Body of pancreas (tissue), 4 donors: ENCODE measurements around the gene CDKL5. TPM values are rescaled to one million over a fixed set of nuclear protein-coding genes. Genes with fewer than 3 reads are reported as not detected.

ENCODE experiments used
- ATAC-seq: fragments of 150-250 bp; one replicate; pipeline ENCODE4 v1.9.1; 2016
- DNase-seq, 4 donors: peaks; one replicate each; pipeline ENCODE4 v3.0.0-alpha.2; 2019
- H3K27ac ChIP-seq, 4 donors: fragments of 200-600 bp; sonication (generic); 1 replicate in 3 of 4; 2 replicates in 1 of 4; pipeline versions ENCODE4 v1.5.1 to v1.6.1; 2016 to 2019; ENCODE audit warnings: mild to moderate bottlenecking in 1 of 4, mixed read lengths in 1 of 4, moderate library complexity in 1 of 4
- H3K27me3 ChIP-seq, 2 donors: fragments of 200-600 bp; sonication (generic); one replicate each; pipeline ENCODE4 v1.6.0; 2016; ENCODE audit warnings: mild to moderate bottlenecking in 1 of 2
- H3K36me3 ChIP-seq, 2 donors: fragments of 200-600 bp; sonication (generic); replicated peaks in 1 of 2; 2 replicates each; pipeline ENCODE4 v1.5.1; 2016; ENCODE audit warnings: low read depth in 2 of 2; ENCODE audit not compliant: insufficient read depth in 1 of 2
- H3K4me1 ChIP-seq: fragments of 200-600 bp; sonication (generic); one replicate; pipeline ENCODE4 v1.6.0; 2016
- H3K4me3 ChIP-seq, 2 donors: fragments of 200-600 bp; sonication (generic); 1 replicate in 1 of 2; 2 replicates in 1 of 2; pipeline ENCODE4 v1.5.1; 2016 to 2019
- H3K9me3 ChIP-seq, 3 donors: fragments of 200-600 bp; sonication (generic); 1 replicate in 2 of 3; 2 replicates in 1 of 3; pipeline ENCODE4 v1.5.1; 2016
- POLR2A ChIP-seq, 3 donors: fragments of 450-650 bp; IDR thresholded peaks; one replicate each; pipeline ENCODE4 v1.6.1; 2016; ENCODE audit warnings: antibody characterized with exemption in 3 of 3, mild to moderate bottlenecking in 2 of 3
- WGBS, 2 donors: methylation state at CpG; one replicate each; pipeline ENCODE4 v1.1.5; 2017; 5-methylcytosine and 5-hydroxymethylcytosine counted together
- intact Hi-C: fragments of 100-400 bp; cut with DNase I; formaldehyde crosslinking; loops from one replicate; pipeline ENCODE4 v1.15.1; 2023
- total RNA-seq, 2 donors: library from RNA; depleted of rRNA; stranded (reverse); fragments of >200 nt; gene quantifications; one replicate each; pipeline ENCODE4 v1.1.0, GENCODE V29; 2016
- TF ChIP-seq, protein P1 (sequence below), 7 experiments: fragments of 450-650 bp in 4 of 7; fragments of 200-600 bp in 3 of 7; sonication (generic) in 3 of 7; IDR thresholded peaks; one replicate each; pipeline ENCODE4 v1.5.1; 2016 to 2019; ENCODE audit warnings: antibody characterized with exemption in 7 of 7

CDKL5 gene
- total RNA-seq, 2 donors from 2014 or later = 3.6 to 5.7 TPM

DNA sequence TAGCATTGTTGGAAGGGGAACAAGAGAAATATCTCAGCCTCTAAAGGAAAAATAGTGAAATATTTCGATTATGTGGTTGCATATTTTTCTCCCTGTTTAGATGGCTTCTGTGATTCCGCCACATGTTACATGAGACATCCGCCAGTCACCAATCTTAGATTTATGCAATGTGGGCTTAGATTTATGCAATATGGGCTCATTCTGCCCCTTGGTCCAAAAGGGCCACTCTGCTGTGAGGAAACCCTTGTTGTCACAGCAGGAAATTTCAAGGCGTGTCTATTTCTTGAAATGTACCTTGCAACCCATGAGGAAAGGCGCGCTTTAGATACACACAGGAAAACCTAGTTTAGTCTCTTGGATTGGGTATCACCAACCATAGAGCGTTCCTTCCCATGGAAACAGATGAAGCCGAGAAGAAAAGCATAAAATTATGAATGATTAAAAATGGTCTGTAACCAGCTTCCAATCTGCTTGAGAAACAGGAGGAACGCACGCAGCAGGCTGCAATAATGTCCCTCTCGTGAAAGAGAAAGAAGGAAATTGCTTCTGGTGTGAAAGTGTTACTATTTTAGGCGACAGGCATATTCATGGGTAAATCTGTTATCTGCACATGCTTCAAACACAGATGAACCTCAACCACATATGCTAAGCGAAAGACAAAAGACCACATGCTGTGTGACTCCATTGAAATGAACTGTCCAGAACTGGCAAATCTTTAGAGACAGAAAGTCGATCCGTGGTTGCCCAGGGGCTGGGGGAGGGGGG is 242.8 kb downstream of the CDKL5 start:
- H3K9me3 ChIP-seq = no peaks in the 10 kb centered on the region
- no peaks in the 10 kb centered on the region for H3K36me3 ChIP-seq
- intact Hi-C loops = no loop called here
- TF ChIP-seq, protein P1, sequence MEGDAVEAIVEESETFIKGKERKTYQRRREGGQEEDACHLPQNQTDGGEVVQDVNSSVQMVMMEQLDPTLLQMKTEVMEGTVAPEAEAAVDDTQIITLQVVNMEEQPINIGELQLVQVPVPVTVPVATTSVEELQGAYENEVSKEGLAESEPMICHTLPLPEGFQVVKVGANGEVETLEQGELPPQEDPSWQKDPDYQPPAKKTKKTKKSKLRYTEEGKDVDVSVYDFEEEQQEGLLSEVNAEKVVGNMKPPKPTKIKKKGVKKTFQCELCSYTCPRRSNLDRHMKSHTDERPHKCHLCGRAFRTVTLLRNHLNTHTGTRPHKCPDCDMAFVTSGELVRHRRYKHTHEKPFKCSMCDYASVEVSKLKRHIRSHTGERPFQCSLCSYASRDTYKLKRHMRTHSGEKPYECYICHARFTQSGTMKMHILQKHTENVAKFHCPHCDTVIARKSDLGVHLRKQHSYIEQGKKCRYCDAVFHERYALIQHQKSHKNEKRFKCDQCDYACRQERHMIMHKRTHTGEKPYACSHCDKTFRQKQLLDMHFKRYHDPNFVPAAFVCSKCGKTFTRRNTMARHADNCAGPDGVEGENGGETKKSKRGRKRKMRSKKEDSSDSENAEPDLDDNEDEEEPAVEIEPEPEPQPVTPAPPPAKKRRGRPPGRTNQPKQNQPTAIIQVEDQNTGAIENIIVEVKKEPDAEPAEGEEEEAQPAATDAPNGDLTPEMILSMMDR (IDR thresholded peaks at IDR 0.05) = no peak
- TF ChIP-seq POLR2A (IDR thresholded peaks at IDR 0.05) = no peak
- DNase-seq (no peak), ATAC-seq (no peak)
- H3K4me3 ChIP-seq = no peak overlapping the region
- no peak overlapping the region for H3K27ac ChIP-seq
- no peaks in the 10 kb centered on the region for H3K4me1 ChIP-seq
- WGBS, 2 donors = 67 to 84% methylated on average over 12 to 14 of the region's 15 CpGs
- H3K27me3 ChIP-seq = no peaks in the 10 kb centered on the region

- no peak within 1 kb of the TSS for H3K4me3 ChIP-seq
- no peak within 1 kb of the TSS for H3K27ac ChIP-seq
- WGBS, 2 donors = 90 to 92% methylated on average over 9 to 10 of the region's 10 CpGs
- no peaks in the 10 kb centered on the region for H3K9me3 ChIP-seq
- DNase-seq (no peak), ATAC-seq (no peak)
- intact Hi-C loops = no loop called here
- no peaks in the 10 kb centered on the region for H3K36me3 ChIP-seq
- H3K27me3 ChIP-seq = no peaks in the 10 kb centered on the region
- no peaks in the 10 kb centered on the region for H3K4me1 ChIP-seq
- TF ChIP-seq, protein P1 (IDR thresholded peaks at IDR 0.05) = no peak
- no peak for TF ChIP-seq POLR2A (IDR thresholded peaks at IDR 0.05)
These were observed 246.6 kb downstream of the CDKL5 start, which contains the start of gene RS1 for GRCh38 chrX:18672008-18672407. TSS of gene RS1 (minus strand) at chrX:18672108. CDS start at chrX:18672068, 40 bp downstream.

GRCh38 chrX:18674417-18674787 is 249.0 kb downstream of the CDKL5 start:
- peak; percentile 7 to 38 (median 28) for DNase-seq
- WGBS, 2 donors = 0 to 4% methylated on average over 11 to 14 of the region's 19 CpGs
- intact Hi-C loops = no loop called here
- TF ChIP-seq, protein P1 (IDR thresholded peaks at IDR 0.05) = no peak
- no peak for TF ChIP-seq POLR2A (IDR thresholded peaks at IDR 0.05)
- Histone ChIP-seq H3K4me3 (peak overlapping the region in 1 of 2 donors; percentile 10), H3K27ac (peak overlapping the region in 3 of 4 donors; percentile 76 to 88 (median 82)), H3K27me3 (no peaks in the 10 kb centered on the region), H3K9me3 (no peaks in the 10 kb centered on the region), H3K4me1 (no peaks in the 10 kb centered on the region), H3K36me3 (no peaks in the 10 kb centered on the region)
- ATAC-seq = peak; percentile 45

DNA sequence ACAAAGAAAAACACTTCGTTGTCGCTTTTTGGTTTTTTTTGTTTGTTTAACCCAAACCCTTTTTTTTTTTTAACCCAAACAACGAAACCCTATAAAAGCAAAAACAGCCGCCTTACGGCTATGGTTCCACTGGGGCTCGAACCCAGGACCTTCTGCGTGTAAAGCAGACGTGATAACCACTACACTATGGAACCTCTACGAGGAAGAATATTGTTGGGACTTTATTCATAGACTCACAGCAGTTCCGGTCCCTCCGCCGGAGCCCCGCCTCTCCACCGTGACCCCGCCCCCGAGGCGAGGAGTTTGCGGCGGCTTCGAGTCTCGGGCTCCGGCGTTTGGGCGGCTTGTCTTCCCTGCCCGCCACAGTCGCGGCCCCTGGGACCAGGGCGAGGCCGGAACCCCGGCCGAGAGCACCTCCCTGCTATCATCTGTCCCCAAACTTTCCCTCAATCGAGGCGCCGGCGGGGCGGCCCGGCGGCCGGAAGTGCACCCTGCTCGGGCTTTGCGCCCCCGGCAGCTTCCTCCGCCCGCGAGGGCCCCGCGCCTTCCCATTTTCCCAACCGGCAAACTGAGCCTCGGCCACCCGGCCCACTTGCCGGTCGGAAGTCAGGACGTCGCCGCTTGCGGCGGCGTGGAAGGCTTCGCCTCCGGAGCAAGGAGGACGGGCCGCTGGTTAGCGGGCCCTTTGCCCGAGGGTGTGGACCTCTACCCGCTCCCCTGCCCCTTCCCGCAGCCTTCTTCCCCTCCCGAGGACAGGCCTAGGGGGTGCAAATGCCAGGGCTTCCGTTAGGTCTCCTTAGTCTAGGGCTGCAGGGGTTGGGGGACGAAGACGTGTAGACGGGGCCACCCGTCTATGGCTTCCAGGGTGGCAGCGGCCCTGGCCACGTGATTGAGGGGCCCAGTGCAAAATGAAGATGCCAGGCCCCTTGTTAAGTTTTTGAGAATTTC is 249.7 kb downstream of the CDKL5 start:
- ATAC-seq (peak; percentile 94), DNase-seq (peak; percentile 76 to 78 (median 77))
- Histone ChIP-seq H3K9me3 (no peaks in the 10 kb centered on the region), H3K4me3 (peak overlapping the region; percentile 13 to 45), H3K27ac (peak overlapping the region in 3 of 4 donors; percentile 82 to 88 (median 83)), H3K4me1 (no peaks in the 10 kb centered on the region), H3K36me3 (no peaks in the 10 kb centered on the region), H3K27me3 (no peaks in the 10 kb centered on the region)
- intact Hi-C loops = no loop called here
- TF ChIP-seq POLR2A (IDR thresholded peaks at IDR 0.05) = peak in 2 of 3 donors; percentile 55 to 67
- TF ChIP-seq, protein P1 (IDR thresholded peaks at IDR 0.05) = no peak
- 1 to 3% methylated on average over 17 to 43 of the region's 74 CpGs for WGBS, 2 donors
